ENCODE measurements around the gene MYLK2. TPM values are rescaled to one million over a fixed set of nuclear protein-coding genes. Genes with fewer than 3 reads are reported as not detected.

The MYLK2 gene
- total and polyA plus RNA-seq, 7 donors, result 0.16 to 0.81 (median 0.39) TPM; not detected in 4

- H3K27ac ChIP-seq, result no peak overlapping the region
- H3K36me3 ChIP-seq, result no peaks in the 10 kb centered on the region
- H3K27me3 ChIP-seq, result peaks cover 4 to 24% (median 10%) of the 10 kb centered on the region in 3 donors
- H3K9me3 ChIP-seq, result no peaks in the 10 kb centered on the region
- intact Hi-C loops (cut with DNase I), result loop anchor here (1.0 kb wide), 1 partner anchor 23 kb away; no protein-coding TSS in a partner anchor
- no peak for TF ChIP-seq EP300 (IDR thresholded peaks at IDR 0.05)
- no peak for TF ChIP-seq CTCF (IDR thresholded peaks at IDR 0.05)
- TF ChIP-seq POLR2AphosphoS5 (IDR thresholded peaks at IDR 0.05), result no peak
- no peak for TF ChIP-seq POLR2A (IDR thresholded peaks at IDR 0.05)
- H3K4me1 ChIP-seq, result no peaks in the 10 kb centered on the region
- DNase-seq, result no peak
- H3K4me3 ChIP-seq, result no peak overlapping the region
- WGBS, 2 donors, result 55 to 85% methylated on average over 3 of the region's 3 CpGs
Measured at GRCh38 chr20:31846793-31847138, 27.6 kb downstream of the MYLK2 start.

GRCh38 chr20:31848088-31848999 lies 29.2 kb downstream of the MYLK2 start:
- H3K27me3 ChIP-seq, result peaks cover 4 to 32% (median 10%) of the 10 kb centered on the region in 3 donors
- intact Hi-C loops (cut with DNase I), result no loop called here
- 83 to 92% methylated on average over 32 of the region's 32 CpGs for WGBS, 2 donors
- no peaks in the 10 kb centered on the region for H3K9me3 ChIP-seq
- H3K36me3 ChIP-seq, result no peaks in the 10 kb centered on the region
- TF ChIP-seq EP300 (IDR thresholded peaks at IDR 0.05), result no peak
- H3K27ac ChIP-seq, result no peak overlapping the region
- H3K4me1 ChIP-seq, result peaks cover 0 to 7% (median 0%) of the 10 kb centered on the region in 4 donors
- H3K4me3 ChIP-seq, result no peak overlapping the region
- DNase-seq, result no peak

- H3K27me3 ChIP-seq, result peaks cover 4 to 37% (median 10%) of the 10 kb centered on the region in 3 donors
- intact Hi-C loops (cut with DNase I), result no loop called here
Measured at GRCh38 chr20:31849306-31849930, 30.3 kb downstream of the MYLK2 start.

DNA sequence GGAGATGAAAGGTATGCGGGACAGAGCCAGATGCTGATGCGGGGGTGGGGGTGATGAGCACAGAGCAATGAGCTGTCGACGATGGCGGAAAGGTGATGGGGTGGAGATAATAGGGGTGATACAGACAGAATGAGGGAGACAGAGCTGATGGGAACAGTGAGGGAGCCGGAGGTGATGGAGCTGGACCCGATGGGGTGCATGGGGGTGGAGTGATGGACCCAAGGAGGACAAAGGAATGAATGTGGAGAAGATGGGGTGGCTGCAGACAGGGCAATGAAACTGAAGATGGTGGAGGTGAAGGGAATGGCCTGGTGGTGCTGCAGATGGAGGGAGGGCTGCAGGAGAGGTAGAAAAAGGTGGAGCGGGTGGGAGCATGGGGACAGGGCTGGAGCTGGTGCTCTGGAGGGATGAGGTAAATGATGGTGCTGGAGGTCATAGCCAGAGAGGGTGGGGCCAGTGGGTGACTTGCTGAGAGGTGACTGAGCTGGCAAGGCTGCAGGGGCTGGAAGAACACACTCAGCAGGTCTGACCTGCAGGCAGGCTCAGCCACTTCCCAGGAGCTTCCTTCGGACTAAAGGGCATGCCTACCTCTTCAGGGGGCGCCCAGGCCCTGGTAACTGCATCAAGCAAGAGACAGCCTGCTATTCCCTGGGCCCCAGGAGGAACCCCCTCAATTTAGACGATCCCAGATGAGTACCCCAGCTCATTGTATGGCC lies 32.2 kb downstream of the MYLK2 start:
- Histone ChIP-seq H3K36me3 (no peaks in the 10 kb centered on the region), H3K4me3 (no peak overlapping the region), H3K27ac (no peak overlapping the region), H3K4me1 (peaks cover 0 to 7% (median 0%) of the 10 kb centered on the region in 4 donors), H3K27me3 (peaks cover 4 to 52% (median 10%) of the 10 kb centered on the region in 3 donors), H3K9me3 (no peaks in the 10 kb centered on the region)
- no peak for DNase-seq
- WGBS, 2 donors, result 74 to 78% methylated on average over 11 of the region's 11 CpGs
- intact Hi-C loops (cut with DNase I), result loop anchor here (5.0 kb wide), 1 partner anchor 181 kb away; no protein-coding TSS in a partner anchor
- no peak for TF ChIP-seq POLR2A (IDR thresholded peaks at IDR 0.05)
- no peak for TF ChIP-seq POLR2AphosphoS5 (IDR thresholded peaks at IDR 0.05)
- no peak for TF ChIP-seq CTCF (IDR thresholded peaks at IDR 0.05)
- no peak for TF ChIP-seq EP300 (IDR thresholded peaks at IDR 0.05)

More at GRCh38 chr20:31849306-31849930, 30.3 kb downstream of the MYLK2 start:
- no peak for TF ChIP-seq POLR2AphosphoS5 (IDR thresholded peaks at IDR 0.05)
- no peak for TF ChIP-seq CTCF (IDR thresholded peaks at IDR 0.05)
- TF ChIP-seq POLR2A (IDR thresholded peaks at IDR 0.05), result no peak
- TF ChIP-seq EP300 (IDR thresholded peaks at IDR 0.05), result no peak
- Histone ChIP-seq H3K9me3 (no peaks in the 10 kb centered on the region), H3K36me3 (no peaks in the 10 kb centered on the region), H3K27ac (no peak overlapping the region), H3K4me1 (peaks cover 0 to 7% (median 0%) of the 10 kb centered on the region in 4 donors), H3K4me3 (no peak overlapping the region)
- 10 to 42% methylated on average over 45 of the region's 45 CpGs for WGBS, 2 donors
- no peak for DNase-seq

Measured in sigmoid colon (tissue), 7 donors.